HG03521 (cell line): ENCODE results near the gene PARM1.
A peak's percentile ranks its signal among the peaks of the same experiment; 100 is the strongest.

Experiments
- ATAC-seq: cut with Tn5 transposase; IDR thresholded peaks from one replicate; pipeline ENCODE4 v1.9.1; 2021; ENCODE audit warnings: mild to moderate bottlenecking, moderate library complexity; ENCODE audit not compliant: unreplicated experiment

The PARM1 gene

GRCh38 chr4:74932832-74933561, at the start of gene PARM1:
Gene PARM1, plus strand, starts transcription at chr4:74933116. Its CDS starts 212 bp downstream, at chr4:74933328.
- peak; percentile 80 for ATAC-seq

GRCh38 chr4:74884266-74884665, 48.6 kb upstream of the PARM1 start:
- no peak for ATAC-seq

- ATAC-seq, result no peak
Observed at GRCh38 chr4:74886484-74886883, 46.4 kb upstream of the PARM1 start.

GRCh38 chr4:74890341-74890740, 42.6 kb upstream of the PARM1 start:
- no peak for ATAC-seq

GRCh38 chr4:74891037-74891436, 41.9 kb upstream of the PARM1 start:
- no peak for ATAC-seq

- ATAC-seq, result no peak
Observed at GRCh38 chr4:74893171-74893570, 39.7 kb upstream of the PARM1 start.

- no peak for ATAC-seq
Observed at GRCh38 chr4:74896595-74896994, 36.3 kb upstream of the PARM1 start.

- ATAC-seq, result no peak
Observed at GRCh38 chr4:74897386-74897785, 35.5 kb upstream of the PARM1 start.

- ATAC-seq, result no peak
Observed at GRCh38 chr4:74900862-74901261, 32.1 kb upstream of the PARM1 start.

- no peak for ATAC-seq
Observed at GRCh38 chr4:74904509-74905065, 28.3 kb upstream of the PARM1 start.

GRCh38 chr4:74906771-74907170, 26.1 kb upstream of the PARM1 start:
- no peak for ATAC-seq

GRCh38 chr4:74919783-74920182, 13.1 kb upstream of the PARM1 start:
- no peak for ATAC-seq

GRCh38 chr4:74920704-74921103, 12.2 kb upstream of the PARM1 start:
- ATAC-seq, result no peak

- ATAC-seq, result no peak
Observed at GRCh38 chr4:74921490-74921889, 11.4 kb upstream of the PARM1 start.

- no peak for ATAC-seq
Observed at GRCh38 chr4:74926007-74926406, 6.9 kb upstream of the PARM1 start.

GRCh38 chr4:74930162-74930561, 2.8 kb upstream of the PARM1 start:
- peak; percentile 41 for ATAC-seq

GRCh38 chr4:74931376-74931775, 1.5 kb upstream of the PARM1 start:
- no peak for ATAC-seq

- ATAC-seq, result no peak
Observed at GRCh38 chr4:74932010-74932409, 906 bp upstream of the PARM1 start.

GRCh38 chr4:74933562-74934015, 673 bp downstream of the PARM1 start:
- no peak for ATAC-seq

- ATAC-seq, result no peak
Observed at GRCh38 chr4:74934016-74934831, 1.3 kb downstream of the PARM1 start.

GRCh38 chr4:74934888-74935287, 2.0 kb downstream of the PARM1 start:
- no peak for ATAC-seq

- no peak for ATAC-seq
Observed at GRCh38 chr4:74941123-74941522, 8.2 kb downstream of the PARM1 start.
